Jurkat, Clone E6-1 (cell line): ENCODE results near the gene RPL34. TPM values are rescaled to one million over a fixed set of nuclear protein-coding genes. Genes with fewer than 3 reads are reported as not detected.
A peak's percentile ranks its signal among the peaks of the same experiment; 100 is the strongest.
"Not testable (repeated sequence)": the region's sequence is repeated elsewhere in the genome, so short reads cannot be mapped to it uniquely, and the experiment has no call there.

ENCODE experiments used
- DNase-seq: peaks from one replicate; pipeline ENCODE4 v3.0.0-alpha.2; 2011; ENCODE audit warnings: low read depth, low spot score
- H3K4me3 ChIP-seq: 2 replicates; pipeline ENCODE4 v1.5.1; 2011; ENCODE audit warnings: mild to moderate bottlenecking, low read length, control low read depth, moderate library complexity
- polyA plus RNA-seq: library from polyadenylated mRNA; unstranded; fragments of >200 nt; gene quantifications from one replicate; pipeline ENCODE4 v1.2.1, GENCODE V29; 2012; ENCODE audit warnings: missing spikeins; ENCODE audit not compliant: insufficient read length, insufficient read depth

Gene RPL34
- 2,635 TPM for polyA plus RNA-seq

DNA sequence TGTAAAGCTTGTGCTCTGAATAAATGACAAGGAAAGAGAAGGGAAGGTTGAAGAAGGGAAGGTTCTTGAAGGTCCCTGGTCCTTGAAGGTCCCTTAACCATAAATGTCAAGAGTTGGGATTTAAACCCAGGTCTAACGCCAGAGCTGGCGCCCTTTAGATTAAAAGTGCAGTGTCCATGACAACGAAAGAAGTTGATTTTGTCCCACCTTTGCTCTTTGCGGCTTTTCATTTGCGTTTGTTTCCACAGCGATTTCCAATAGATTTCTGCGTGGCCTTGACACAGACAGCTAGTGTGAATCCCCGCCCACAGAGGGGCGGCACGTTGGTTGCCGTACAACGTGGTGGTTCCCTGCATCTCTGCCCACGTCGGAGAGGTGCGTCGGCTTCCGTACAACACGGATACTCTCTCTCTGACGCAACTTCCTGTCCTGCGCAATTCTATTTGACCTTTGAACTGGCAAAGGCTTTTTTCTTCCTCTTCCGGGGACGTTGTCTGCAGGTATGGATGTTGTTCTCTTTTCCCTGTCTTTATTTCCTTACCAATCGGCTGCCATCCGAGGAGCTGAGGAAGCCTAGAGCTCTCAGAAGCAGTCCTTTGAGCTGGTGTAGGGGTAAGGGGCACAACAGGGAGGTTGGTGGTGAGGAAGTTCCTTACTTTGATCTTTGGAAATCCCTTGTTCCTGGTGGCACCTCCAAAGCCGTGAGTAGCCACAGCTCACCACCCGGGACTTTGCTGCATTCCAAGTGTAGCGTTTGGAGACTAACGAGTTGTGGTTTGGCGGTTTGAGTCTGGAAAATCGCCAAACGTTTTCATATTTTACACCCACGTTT, at the start of gene RPL34:
Gene RPL34, plus strand, starts transcription at position 476 of the 832 bp plus-strand sequence. CDS start 1,384 bp downstream, outside the sequence.
- H3K4me3 ChIP-seq = peak within 1 kb of the TSS; percentile 97
- DNase-seq = peak; percentile 100

DNA sequence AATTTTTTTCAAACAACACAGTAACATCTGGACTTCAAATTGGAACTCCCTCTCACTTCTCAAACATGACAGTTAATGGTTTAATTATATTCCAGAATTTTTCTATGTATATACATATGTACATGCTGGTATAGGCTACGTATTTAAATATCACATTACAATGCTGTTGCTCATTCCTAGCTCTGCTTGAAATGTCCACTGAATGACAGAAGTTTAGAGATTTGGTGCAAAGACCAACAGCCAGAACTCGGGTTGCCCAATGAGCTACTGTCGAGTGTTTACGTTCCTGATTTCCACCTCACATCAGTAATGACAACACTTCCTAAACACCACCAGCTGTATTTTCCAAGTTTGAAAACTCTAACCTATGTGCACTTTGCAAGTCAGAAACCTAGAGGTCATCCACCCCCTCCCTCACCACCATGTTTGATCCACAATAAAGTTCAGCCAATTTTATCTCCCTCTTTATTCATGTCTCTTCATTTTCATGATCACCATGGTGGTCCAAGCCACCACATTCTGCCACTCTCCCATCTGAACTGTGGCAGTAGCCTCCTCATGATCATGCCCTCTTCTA, 49.3 kb upstream of the RPL34 start:
- H3K4me3 ChIP-seq = no peak overlapping the region
- no peak for DNase-seq

GRCh38 chr4:108574402-108574801, 46.0 kb upstream of the RPL34 start:
- no peak overlapping the region for H3K4me3 ChIP-seq
- no peak for DNase-seq

DNA sequence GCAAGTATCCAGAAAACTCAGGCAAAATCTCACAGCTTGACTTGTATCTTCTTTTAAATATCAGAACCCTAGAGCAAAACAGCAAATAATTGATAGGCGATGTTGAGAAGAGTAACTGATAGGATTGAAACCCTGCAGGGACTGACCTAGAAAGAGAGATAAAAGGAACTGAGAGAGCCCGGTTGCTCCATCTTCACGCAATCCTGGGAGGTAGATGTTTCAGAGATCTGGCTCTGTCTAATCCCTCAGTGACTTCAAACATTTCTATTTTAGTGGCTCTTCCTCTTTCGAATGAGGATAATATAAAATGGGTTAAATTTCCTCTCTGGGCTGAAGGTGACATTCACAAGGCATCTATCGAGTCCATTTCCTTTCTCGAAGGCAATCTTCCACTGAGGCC, 39.3 kb upstream of the RPL34 start:
- no peak overlapping the region for H3K4me3 ChIP-seq
- DNase-seq = no peak

DNA sequence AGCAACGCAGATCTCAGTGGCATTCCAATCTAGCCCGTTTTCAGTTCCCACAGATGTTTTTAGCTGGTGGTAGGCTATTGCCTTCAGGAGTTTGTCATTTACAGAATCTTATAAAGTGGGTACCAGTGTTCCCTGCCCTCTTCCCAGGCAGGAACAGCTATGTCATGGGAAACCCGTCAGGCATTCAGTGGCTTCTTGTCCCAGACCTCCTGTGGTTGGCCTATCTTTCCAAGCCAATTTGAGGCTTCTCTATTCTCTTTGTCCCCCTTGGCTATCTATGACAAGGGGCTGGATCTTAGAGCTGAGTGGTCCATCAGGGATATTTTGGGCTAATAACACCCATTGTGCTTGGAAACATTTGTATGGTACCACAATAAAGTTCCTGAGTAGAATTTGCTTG, 33.6 kb upstream of the RPL34 start:
- no peak for DNase-seq
- H3K4me3 ChIP-seq = no peak overlapping the region

DNA sequence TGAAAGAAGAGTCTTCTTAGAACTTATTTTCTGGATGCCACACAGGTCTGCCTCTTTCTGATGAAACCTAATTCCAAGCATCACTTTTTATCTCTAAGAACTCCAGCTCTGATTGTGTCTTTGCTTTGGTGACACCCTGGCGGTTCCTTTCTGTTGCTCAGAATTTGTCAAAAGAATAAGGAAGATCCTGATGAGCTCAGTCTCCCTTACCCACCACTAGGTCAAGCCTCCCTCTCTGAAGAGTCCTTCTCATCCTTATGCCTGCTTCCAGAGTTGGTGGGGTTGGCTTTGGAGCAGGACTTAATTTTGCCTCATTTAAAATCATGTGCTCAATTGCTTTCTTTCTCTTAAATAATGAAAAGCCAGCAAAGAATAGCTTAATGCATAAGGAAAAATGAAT, 31.5 kb upstream of the RPL34 start:
- no peak for DNase-seq
- no peak overlapping the region for H3K4me3 ChIP-seq

DNA sequence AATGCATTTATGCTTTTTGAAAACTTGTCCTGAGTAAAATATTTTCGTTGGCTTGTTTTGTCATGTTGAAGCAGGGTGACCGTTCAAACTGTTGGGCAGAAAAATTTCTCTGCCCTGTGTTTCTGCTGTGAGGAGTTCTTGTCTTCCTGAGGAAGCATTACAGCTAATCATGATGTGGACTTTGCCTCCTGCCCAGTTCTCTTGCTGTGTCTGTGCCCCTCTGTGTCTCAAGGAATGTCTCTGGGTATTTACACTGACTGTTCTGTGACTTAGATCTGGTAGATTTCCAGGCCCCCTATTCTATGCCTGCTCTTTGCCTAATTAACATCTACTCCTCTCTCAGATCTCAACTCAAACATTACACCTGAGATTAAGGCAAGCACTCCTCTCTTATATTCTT, 30.4 kb upstream of the RPL34 start:
- no peak overlapping the region for H3K4me3 ChIP-seq
- DNase-seq = no peak

GRCh38 chr4:108590776-108591175, 29.6 kb upstream of the RPL34 start:
- no peak overlapping the region for H3K4me3 ChIP-seq
- no peak for DNase-seq

DNA sequence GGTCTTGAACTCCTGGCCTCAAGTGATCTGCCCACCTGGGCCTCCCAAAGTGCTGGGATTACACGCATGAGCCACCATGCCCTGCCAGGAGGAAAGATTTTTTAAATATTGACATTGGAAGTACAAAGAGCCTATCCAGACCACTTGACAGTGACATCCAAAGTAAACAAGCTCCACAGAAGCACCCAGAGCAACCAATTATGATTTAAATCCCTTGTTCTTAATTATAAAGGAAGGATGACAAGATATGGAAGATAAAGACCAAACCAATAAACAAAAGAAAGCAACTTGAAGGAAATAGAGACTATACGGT, 27.7 kb upstream of the RPL34 start:
- H3K4me3 ChIP-seq = no peak overlapping the region
- DNase-seq = no peak

DNA sequence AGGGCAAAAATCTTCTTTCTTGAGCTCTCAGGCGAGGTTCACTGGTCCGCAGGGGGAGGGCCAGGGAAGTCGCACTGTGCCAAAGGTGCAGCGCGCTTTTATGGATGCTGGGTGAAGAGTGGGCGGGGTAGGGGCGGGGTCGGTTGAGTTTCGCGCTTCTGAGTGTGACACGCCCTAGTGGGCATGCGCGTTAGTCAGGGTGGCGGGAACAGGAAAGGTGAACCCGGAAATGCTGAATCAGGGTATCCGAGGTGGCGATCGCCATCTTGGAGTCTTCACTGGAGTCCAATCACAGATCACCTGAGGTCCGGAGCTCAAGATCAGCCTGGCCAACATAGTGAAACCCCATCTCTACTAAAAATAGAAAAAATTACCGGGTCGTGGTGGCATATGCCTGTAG, 26.1 kb upstream of the RPL34 start:
- not testable (repeated sequence) for DNase-seq, H3K4me3 ChIP-seq

DNA sequence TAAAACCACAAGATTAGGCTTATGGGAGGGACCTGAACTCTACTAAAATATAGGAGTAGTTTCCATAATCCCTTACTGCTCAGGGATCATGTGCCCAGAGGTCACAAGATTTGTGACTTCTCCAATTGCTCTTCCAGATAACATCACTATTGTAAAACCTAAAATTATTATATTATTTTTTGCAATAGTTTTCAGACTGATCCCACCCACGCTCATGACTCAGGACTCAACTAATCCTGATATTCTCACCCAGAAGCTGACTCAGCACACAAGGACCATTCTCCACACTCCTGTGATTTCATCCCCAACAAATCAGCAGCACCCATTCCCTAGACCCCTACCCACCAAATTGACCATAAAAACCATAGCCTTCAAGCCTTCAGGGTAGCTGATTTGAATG, 24.0 kb upstream of the RPL34 start:
- H3K4me3 ChIP-seq = no peak overlapping the region
- no peak for DNase-seq

DNA sequence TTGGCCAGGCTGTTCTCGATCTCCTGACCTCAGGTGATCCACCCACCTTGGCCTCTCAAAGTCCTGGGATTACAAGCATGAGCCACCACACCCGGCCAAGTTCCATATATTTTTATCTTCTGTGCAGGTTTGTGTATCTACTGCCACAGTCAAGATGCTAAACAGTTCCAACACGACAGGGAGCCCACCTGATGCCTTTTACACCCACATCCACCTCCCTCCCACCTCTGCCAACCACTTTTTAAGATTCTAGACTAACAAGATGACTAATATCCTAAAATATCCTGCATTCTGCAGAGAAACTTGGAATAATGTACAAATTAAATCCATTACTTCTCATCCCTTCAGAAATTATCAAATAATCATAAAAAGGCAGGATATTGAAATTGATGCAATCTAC, 19.3 kb upstream of the RPL34 start:
- DNase-seq = peak; percentile 51
- no peak overlapping the region for H3K4me3 ChIP-seq

GRCh38 chr4:108601532-108601931, 18.8 kb upstream of the RPL34 start:
- peak overlapping the region; percentile 21 for H3K4me3 ChIP-seq
- peak; percentile 90 for DNase-seq

DNA sequence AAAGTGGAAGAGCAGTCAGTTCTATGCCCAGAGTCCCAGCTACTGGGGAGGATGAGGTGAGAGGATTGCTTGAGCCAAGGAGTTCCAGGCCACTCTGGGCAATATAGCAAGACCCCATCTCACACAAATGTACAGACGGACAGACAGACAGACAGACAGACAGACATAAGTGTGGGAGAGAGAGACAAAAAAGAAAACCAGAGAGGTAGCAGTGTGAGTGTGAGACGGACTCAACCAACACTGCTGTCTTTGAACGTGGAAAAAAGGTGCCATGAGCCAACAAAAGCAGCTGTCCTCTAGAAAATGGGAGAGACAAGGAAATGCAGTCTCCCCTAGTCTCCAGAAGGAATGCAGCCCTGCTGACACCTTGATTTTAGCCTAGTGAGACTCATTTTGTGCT, 18.2 kb upstream of the RPL34 start:
- peak overlapping the region; percentile 21 for H3K4me3 ChIP-seq
- DNase-seq = peak; percentile 51

- peak; percentile 95 for DNase-seq
- H3K4me3 ChIP-seq = 0 out of 2 replicates have a peak overlapping the region, but pooled peaks have one; percentile 1
Observed at GRCh38 chr4:108607079-108607815, 13.1 kb upstream of the RPL34 start.

GRCh38 chr4:108611365-108611764, 9.0 kb upstream of the RPL34 start:
- peak; percentile 92 for DNase-seq
- H3K4me3 ChIP-seq = peak overlapping the region; percentile 45

GRCh38 chr4:108612365-108612764, 8.0 kb upstream of the RPL34 start:
- peak overlapping the region; percentile 45 for H3K4me3 ChIP-seq
- DNase-seq = peak; percentile 60

DNA sequence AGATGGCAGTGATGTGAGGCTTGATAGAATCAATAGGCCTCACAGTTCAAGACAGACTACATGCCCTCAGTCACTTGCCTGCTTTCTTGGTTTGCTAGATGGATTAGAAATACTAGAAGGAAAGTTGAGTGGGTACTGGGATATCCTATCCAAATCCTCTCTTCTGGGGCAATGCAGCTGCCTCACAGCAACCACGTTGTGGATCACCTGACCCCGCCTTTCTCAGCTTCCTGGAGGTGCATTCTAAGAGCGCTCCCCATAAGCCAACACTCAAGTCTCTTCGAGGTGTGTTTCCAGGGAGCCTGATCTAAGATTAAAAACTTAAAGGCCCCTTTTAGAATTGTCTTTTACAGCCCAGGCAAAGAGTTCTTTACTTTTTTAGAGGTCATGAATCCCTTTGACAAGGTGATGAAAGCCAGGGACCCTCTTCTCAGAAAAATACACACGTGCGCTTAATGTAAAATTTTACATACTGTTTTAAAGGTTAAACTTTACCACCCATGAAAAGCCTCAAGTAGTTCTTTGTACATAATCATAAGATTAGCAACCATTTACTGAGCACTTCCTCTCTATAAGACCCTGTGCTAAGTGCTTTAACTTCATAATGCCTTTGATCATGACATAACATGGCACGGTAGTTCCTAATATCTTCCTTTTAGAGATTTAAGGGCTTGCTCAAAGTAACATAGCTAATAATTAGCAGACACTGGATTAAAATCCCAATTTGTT, 840 bp upstream of the RPL34 start:
- H3K4me3 ChIP-seq = peak overlapping the region; percentile 97
- DNase-seq = peak; percentile 74
